ENCODE measurements around the gene MPRIP. TPM values are rescaled to one million over a fixed set of nuclear protein-coding genes. Genes with fewer than 3 reads are reported as not detected.
A peak's percentile ranks its signal among the peaks of the same experiment; 100 is the strongest.

Gene MPRIP
- total and polyA plus RNA-seq, 2 of the 13 experiments (the other 11 are each of a cell fraction or from before 2014, with no cell fraction given), result 50.2 to 52.4 TPM

GRCh38 chr17:17042851-17043460, 699 bp downstream of the MPRIP start:
- in situ Hi-C loops (cut with HindIII; ENCODE audit: extremely low pct_ligation_motif_present, low pct_unique_long_range_greater_than_20kb), result no loop called here
- H2AFZ ChIP-seq (ENCODE audit: low read length), result no peak overlapping the region
- FAIRE-seq, result no peak

More at GRCh38 chr17:17042851-17043460, 699 bp downstream of the MPRIP start:
- Histone ChIP-seq H3K27me3 (ENCODE audit: control insufficient read depth in 1 of 2, insufficient read depth in 2 of 2, low read length in 2 of 2) (no peaks in the 10 kb centered on the region; a peak in 1 of 5 replicates), H3K4me3 (replicated peaks in 1 of 3; ENCODE audit: insufficient read depth in 1 of 3, low read depth in 2 of 3, low read length in 3 of 3) (peak overlapping the region; percentile 63 to 78 (median 67)), H3K9ac (ENCODE audit: insufficient read depth, low read depth, low read length) (peak overlapping the region; percentile 74), H3K79me2 (ENCODE audit: insufficient read depth, low read length) (peaks cover 51% of the 10 kb centered on the region), H4K20me1 (ENCODE audit: insufficient read depth, low read length) (peaks cover 12% of the 10 kb centered on the region; the same call in 1 of the 2 replicates), H3K36me3 (replicated peaks in 1 of 2; ENCODE audit: control insufficient read depth in 1 of 2, insufficient read depth in 2 of 2, low read length in 2 of 2) (no peaks in the 10 kb centered on the region), H3K27ac (ENCODE audit: extremely low read length, insufficient read depth, low read length) (peak overlapping the region; percentile 46), H3K4me1 (ENCODE audit: insufficient read depth, low read length) (peaks cover 64% of the 10 kb centered on the region), H3K9me3 (ENCODE audit: low read length) (no peaks in the 10 kb centered on the region), H3K4me2 (ENCODE audit: low read depth, low read length) (peak overlapping the region; percentile 80)
- WGBS (ENCODE audit: low lambda C conversion rate), result 0% methylated on average over 26 of the region's 37 CpGs
- CTCF ChIA-PET (ENCODE audit: low intra/inter-chr PET ratio, low total read pairs), result no interaction called here
- TF ChIP-seq ZBTB46 (CRISPR knock-in tag; IDR thresholded peaks at IDR 0.05; ENCODE audit: borderline replicate concordance) (no peak), ELF3 (CRISPR knock-in tag; IDR thresholded peaks at IDR 0.05) (no peak), PHF8 (CRISPR knock-in tag; IDR thresholded peaks at IDR 0.05) (peak; percentile 31; the same call in 1 of the 2 replicates), TFE3 (CRISPR knock-in tag; IDR thresholded peaks at IDR 0.05) (no peak), DDIT3 (CRISPR knock-in tag; IDR thresholded peaks at IDR 0.05) (no peak), ZNF777 (CRISPR knock-in tag; IDR thresholded peaks at IDR 0.05) (peak; percentile 38; the same call in 1 of the 2 replicates), DZIP1 (CRISPR knock-in tag; IDR thresholded peaks at IDR 0.05) (0 out of 2 replicates have a peak, but pooled peaks have one; percentile 23), ZNF687 (CRISPR knock-in tag; IDR thresholded peaks at IDR 0.05) (peak; percentile 33; the same call in 1 of the 2 replicates), SIX1 (CRISPR knock-in tag; IDR thresholded peaks at IDR 0.05; ENCODE audit: borderline replicate concordance) (no peak), HNRNPLL (IDR thresholded peaks at IDR 0.05; ENCODE audit: low read depth, low read length, poor library complexity, severe bottlenecking) (peak; percentile 34), HES4 (CRISPR knock-in tag; IDR thresholded peaks at IDR 0.05; ENCODE audit: borderline replicate concordance) (0 out of 2 replicates have a peak, but pooled peaks have one; percentile 20), SAP130 (CRISPR knock-in tag; IDR thresholded peaks at IDR 0.05; ENCODE audit: low read depth) (peak; percentile 20; the same call in 1 of the 2 replicates)
- POLR2A ChIA-PET, result interaction anchor here (1.4 to 4.9 kb wide), 2 partner anchors 11 to 15 kb away, joined by 5 to 30 read pairs; no protein-coding TSS in a partner anchor
- no peak for DNase-seq (ENCODE audit: low spot score)
- BruUV-seq (replicated peaks), result no TSS peak
- ATAC-seq, result no peak
- intact Hi-C loops (cut with micrococcal nuclease; ENCODE audit: unreplicated experiment), result loop anchor here (1.0 to 5.0 kb wide), 3 partner anchors 11 to 41 kb away; no protein-coding TSS in a partner anchor
